ENCODE results near the gene MYADML2.

The MYADML2 gene

GRCh38 chr17:81966343-81967243, 19.6 kb upstream of the MYADML2 start:
- no peaks in the 10 kb centered on the region for H3K9me2 ChIP-seq (replicated peaks; ENCODE audit: insufficient read depth, low read length)
- H3K9me3 ChIP-seq (ENCODE audit: insufficient read depth, low read length) = no peaks in the 10 kb centered on the region
- H4K20me1 ChIP-seq (ENCODE audit: low read depth, low read length) = no peaks in the 10 kb centered on the region
- no peaks in the 10 kb centered on the region for H3K79me2 ChIP-seq (ENCODE audit: insufficient read depth, low read length)
- H3K36me3 ChIP-seq (ENCODE audit: low read length) = no peaks in the 10 kb centered on the region
- TF ChIP-seq EZH2phosphoT487 (conservative IDR thresholded peaks at IDR 0.05; ENCODE audit: low read length) (no peak), CTCF (IDR thresholded peaks at IDR 0.05; ENCODE audit: insufficient read depth, low read length, poor library complexity, severe bottlenecking) (no peak)
- H2AFZ ChIP-seq (ENCODE audit: low read depth, low read length, severe bottlenecking) = no peak overlapping the region
- H3K4me2 ChIP-seq (ENCODE audit: low read depth, low read length, poor library complexity, severe bottlenecking) = peak overlapping the region; percentile 57
- H3K27me3 ChIP-seq (ENCODE audit: low read length) = no peaks in the 10 kb centered on the region
- peak overlapping the region; percentile 75 for H3K27ac ChIP-seq (ENCODE audit: low read depth, low read length)
- H3K4me3 ChIP-seq (ENCODE audit: insufficient read depth, low read length, poor library complexity, severe bottlenecking) = peak overlapping the region; percentile 37
- peak overlapping the region; percentile 57 for H3K9ac ChIP-seq (ENCODE audit: low read length)
- peaks cover 33% of the 10 kb centered on the region for H3F3A ChIP-seq (ENCODE audit: insufficient read depth)

GRCh38 chr17:81964081-81964849, 17.2 kb upstream of the MYADML2 start:
- H3K79me2 ChIP-seq (ENCODE audit: insufficient read depth, low read length) = peaks cover 2% of the 10 kb centered on the region
- H3F3A ChIP-seq (ENCODE audit: insufficient read depth) = peaks cover 33% of the 10 kb centered on the region
- H3K27me3 ChIP-seq (ENCODE audit: low read length) = no peaks in the 10 kb centered on the region
- no peaks in the 10 kb centered on the region for H3K36me3 ChIP-seq (ENCODE audit: low read length)
- TF ChIP-seq EZH2phosphoT487 (conservative IDR thresholded peaks at IDR 0.05; ENCODE audit: low read length) = no peak
- no peak for TF ChIP-seq CTCF (IDR thresholded peaks at IDR 0.05; ENCODE audit: insufficient read depth, low read length, poor library complexity, severe bottlenecking)
- no peaks in the 10 kb centered on the region for H3K9me2 ChIP-seq (replicated peaks; ENCODE audit: insufficient read depth, low read length)
- H3K4me3 ChIP-seq (ENCODE audit: insufficient read depth, low read length, poor library complexity, severe bottlenecking) = no peak overlapping the region
- H3K4me2 ChIP-seq (ENCODE audit: low read depth, low read length, poor library complexity, severe bottlenecking) = no peak overlapping the region
- H3K9me3 ChIP-seq (ENCODE audit: insufficient read depth, low read length) = no peaks in the 10 kb centered on the region
- H3K9ac ChIP-seq (ENCODE audit: low read length) = no peak overlapping the region
- 0 out of 2 replicates have a peak overlapping the region, but pooled peaks have one; percentile 12 for H3K27ac ChIP-seq (ENCODE audit: low read depth, low read length)
- no peaks in the 10 kb centered on the region for H4K20me1 ChIP-seq (ENCODE audit: low read depth, low read length)
- H2AFZ ChIP-seq (ENCODE audit: low read depth, low read length, severe bottlenecking) = no peak overlapping the region

- no peak overlapping the region for H2AFZ ChIP-seq (ENCODE audit: low read depth, low read length, severe bottlenecking)
- no peaks in the 10 kb centered on the region for H4K20me1 ChIP-seq (ENCODE audit: low read depth, low read length)
- H3K79me2 ChIP-seq (ENCODE audit: insufficient read depth, low read length) = peaks cover 17% of the 10 kb centered on the region
- no peak overlapping the region for H3K4me3 ChIP-seq (ENCODE audit: insufficient read depth, low read length, poor library complexity, severe bottlenecking)
- H3K9me2 ChIP-seq (replicated peaks; ENCODE audit: insufficient read depth, low read length) = no peaks in the 10 kb centered on the region
- no peaks in the 10 kb centered on the region for H3K36me3 ChIP-seq (ENCODE audit: low read length)
- H3K4me2 ChIP-seq (ENCODE audit: low read depth, low read length, poor library complexity, severe bottlenecking) = no peak overlapping the region
- no peak overlapping the region for H3K9ac ChIP-seq (ENCODE audit: low read length)
- no peaks in the 10 kb centered on the region for H3K9me3 ChIP-seq (ENCODE audit: insufficient read depth, low read length)
- H3K27ac ChIP-seq (ENCODE audit: low read depth, low read length) = no peak overlapping the region
- TF ChIP-seq EZH2phosphoT487 (conservative IDR thresholded peaks at IDR 0.05; ENCODE audit: low read length) (no peak), CTCF (IDR thresholded peaks at IDR 0.05; ENCODE audit: insufficient read depth, low read length, poor library complexity, severe bottlenecking) (no peak)
- no peaks in the 10 kb centered on the region for H3K27me3 ChIP-seq (ENCODE audit: low read length)
- peaks cover 29% of the 10 kb centered on the region for H3F3A ChIP-seq (ENCODE audit: insufficient read depth)
Observed at GRCh38 chr17:81962499-81963441, 15.7 kb upstream of the MYADML2 start.

All from SU-DHL-6 (cell line).